H1 (cell line): ENCODE measurements around the gene WDR81. TPM values are rescaled to one million over a fixed set of nuclear protein-coding genes. Genes with fewer than 3 reads are reported as not detected.

Experiments used
- CTCF ChIA-PET: fragments of 300-600 bp; sonication (Branson Sonifier 250); formaldehyde crosslinking; loops from one replicate; lab custom pipeline; 2021; ENCODE audit not compliant: partially characterized antibody; lab: Charles Lee
- POLR2A ChIA-PET: fragments of 300-600 bp; sonication (Branson Sonifier 250); formaldehyde crosslinking; loops from one replicate; lab custom pipeline; 2021; ENCODE audit warnings: inconsistent platforms; ENCODE audit not compliant: partially characterized antibody; lab: Charles Lee
- DNase-seq, 2 experiments: peaks; one replicate each; pipeline versions ENCODE4 v3.0.0 to v3.0.0-alpha.2; 2010 to 2022; ENCODE audit warnings: low spot score in 2 of 2, low read depth in 1 of 2, mixed read lengths in 1 of 2
- FAIRE-seq: peaks from 2 replicates; lab custom pipeline; 2011; peaks lifted over from hg19 to GRCh38; lab: Jason Lieb, UNC
- H2AFZ ChIP-seq: 2 replicates; pipeline ENCODE4 v1.8.1; 2012; ENCODE audit warnings: low read length, inconsistent platforms
- H2AK5ac ChIP-seq: 2 replicates; pipeline ENCODE4 v1.6.1; 2013; ENCODE audit warnings: low read depth, low read length
- H2BK120ac ChIP-seq: replicated peaks from 2 replicates; pipeline ENCODE3; 2013; ENCODE audit warnings: low read depth, low read length, inconsistent platforms
- H2BK12ac ChIP-seq: 2 replicates; pipeline ENCODE4 v1.6.1; 2013; ENCODE audit warnings: low read depth, low read length
- H2BK15ac ChIP-seq: 2 replicates; pipeline ENCODE4 v1.6.1; 2013; ENCODE audit warnings: low read length
- H2BK20ac ChIP-seq: 2 replicates; pipeline ENCODE4 v1.6.1; 2013; ENCODE audit warnings: low read length
- H2BK5ac ChIP-seq: 2 replicates; pipeline ENCODE4 v1.6.1; 2013; ENCODE audit warnings: low read depth, low read length
- H3K14ac ChIP-seq: 2 replicates; pipeline ENCODE4 v1.6.1; 2013; ENCODE audit warnings: inconsistent platforms; ENCODE audit not compliant: insufficient read length
- H3K18ac ChIP-seq: 2 replicates; pipeline ENCODE4 v1.6.1; 2013; ENCODE audit warnings: low read length; ENCODE audit errors: extremely low read depth
- H3K23ac ChIP-seq: 2 replicates; pipeline ENCODE4 v1.6.1; 2013; ENCODE audit warnings: inconsistent platforms; ENCODE audit not compliant: insufficient read length
- H3K23me2 ChIP-seq: 2 replicates; pipeline ENCODE4 v1.6.1; 2013; ENCODE audit warnings: low read depth, low read length
- H3K27ac ChIP-seq: 2 replicates; pipeline ENCODE4 v1.6.1; 2011; ENCODE audit warnings: low read depth, low read length, inconsistent platforms
- H3K27me3 ChIP-seq, 4 experiments: replicated peaks in 1 of 4; 1 replicate in 1 of 4; 2 replicates in 3 of 4; pipeline versions ENCODE4 v1.6.1 to v1.8.1; 2011 to 2013; ENCODE audit warnings: low read length in 3 of 4, mild to moderate bottlenecking in 3 of 4, inconsistent platforms in 2 of 4, mixed read lengths in 2 of 4, moderate library complexity in 1 of 4; ENCODE audit not compliant: control insufficient read depth in 3 of 4, insufficient read depth in 3 of 4; ENCODE audit errors: extremely low read depth in 1 of 4
- H3K36me3 ChIP-seq, 4 experiments: 2 replicates each; pipeline versions ENCODE4 v1.6.1 to v1.8.1; 2011 to 2013; ENCODE audit warnings: mild to moderate bottlenecking in 4 of 4, low read length in 3 of 4, moderate library complexity in 2 of 4, control low read depth in 1 of 4, inconsistent platforms in 1 of 4; ENCODE audit not compliant: insufficient read depth in 4 of 4, control insufficient read depth in 2 of 4
- H3K4ac ChIP-seq: replicated peaks from 2 replicates; pipeline ENCODE3; 2013; ENCODE audit warnings: low read length, low read depth, mixed read lengths, inconsistent platforms; ENCODE audit not compliant: insufficient read length
- H3K4me1 ChIP-seq, 4 experiments: replicated peaks in 1 of 4; 1 replicate in 1 of 4; 2 replicates in 3 of 4; pipeline versions ENCODE4 v1.6.1 to v1.8.1; 2011 to 2013; ENCODE audit warnings: low read length in 3 of 4, inconsistent platforms in 2 of 4, mixed read lengths in 1 of 4; ENCODE audit not compliant: insufficient read depth in 4 of 4, control insufficient read depth in 3 of 4
- H3K4me2 ChIP-seq, 2 experiments: 2 replicates each; pipeline versions ENCODE4 v1.6.1 to v1.8.1; 2011 to 2013; ENCODE audit warnings: low read depth in 2 of 2, low read length in 2 of 2, control low read depth in 1 of 2, inconsistent platforms in 1 of 2, mild to moderate bottlenecking in 1 of 2; ENCODE audit not compliant: insufficient read depth in 1 of 2
- H3K4me3 ChIP-seq, 4 experiments: fragments of 200-600, 300-600 bp in 1 of 4; sonication (generic), shearing (Covaris generic), sonication (Bioruptor Twin) in 1 of 4; 2 replicates each; pipeline versions ENCODE4 v1.5.1 to v1.8.1; 2011 to 2016; ENCODE audit warnings: low read length in 4 of 4, low read depth in 3 of 4, control low read depth in 2 of 4, inconsistent platforms in 2 of 4, mild to moderate bottlenecking in 2 of 4, mixed read lengths in 1 of 4, moderate library complexity in 1 of 4; ENCODE audit not compliant: insufficient read depth in 2 of 4; ENCODE audit errors: extremely low read depth in 1 of 4
- H3K56ac ChIP-seq: replicated peaks from 2 replicates; pipeline ENCODE3; 2013; ENCODE audit warnings: low read depth, mild to moderate bottlenecking, mixed read lengths, low read length, inconsistent platforms; ENCODE audit not compliant: insufficient read length
- H3K79me1 ChIP-seq: 2 replicates; pipeline ENCODE4 v1.6.1; 2013; ENCODE audit warnings: low read depth, low read length, control low read depth
- H3K79me2 ChIP-seq, 2 experiments: 2 replicates each; pipeline versions ENCODE4 v1.6.1 to v1.8.1; 2012 to 2013; ENCODE audit warnings: low read length in 2 of 2, mild to moderate bottlenecking in 2 of 2, inconsistent platforms in 1 of 2; ENCODE audit not compliant: insufficient read depth in 2 of 2, control insufficient read depth in 1 of 2
- H3K9ac ChIP-seq, 4 experiments: replicated peaks in 1 of 4; 1 replicate in 1 of 4; 2 replicates in 3 of 4; pipeline versions ENCODE4 v1.6.1 to v1.8.1; 2011 to 2013; ENCODE audit warnings: low read depth in 3 of 4, low read length in 3 of 4, control low read depth in 2 of 4, mild to moderate bottlenecking in 2 of 4, moderate library complexity in 2 of 4, inconsistent platforms in 1 of 4; ENCODE audit errors: extremely low read depth in 1 of 4
- H3K9me3 ChIP-seq, 2 experiments: 2 replicates each; pipeline versions ENCODE4 v1.6.1 to v1.8.1; 2012 to 2013; ENCODE audit warnings: mild to moderate bottlenecking in 2 of 2, moderate library complexity in 2 of 2, control low read depth in 1 of 2, inconsistent platforms in 1 of 2, low read depth in 1 of 2, low read length in 1 of 2, mixed read lengths in 1 of 2; ENCODE audit not compliant: insufficient read depth in 2 of 2
- H4K20me1 ChIP-seq, 2 experiments: replicated peaks in 1 of 2; 2 replicates each; pipeline versions ENCODE3 to v1.8.1; 2011 to 2013; ENCODE audit warnings: inconsistent platforms in 2 of 2, low read length in 2 of 2, mild to moderate bottlenecking in 1 of 2; ENCODE audit not compliant: insufficient read depth in 2 of 2, control insufficient read depth in 1 of 2
- H4K5ac ChIP-seq: 2 replicates; pipeline ENCODE4 v1.6.1; 2013; ENCODE audit warnings: low read length, low read depth, mixed read lengths, inconsistent platforms; ENCODE audit not compliant: insufficient read length
- H4K8ac ChIP-seq: 2 replicates; pipeline ENCODE4 v1.8.0; 2013; ENCODE audit warnings: mild to moderate bottlenecking, moderate library complexity, low read length, inconsistent platforms; ENCODE audit not compliant: insufficient read depth; ENCODE audit errors: extremely low read depth
- H4K91ac ChIP-seq: replicated peaks from 2 replicates; pipeline ENCODE3; 2013; ENCODE audit warnings: low read length, mixed read lengths, inconsistent platforms; ENCODE audit not compliant: insufficient read length
- BRCA1 ChIP-seq: IDR thresholded peaks from 2 replicates; pipeline ENCODE4 v1.6.1; 2012; ENCODE audit warnings: low read depth, low read length, improper control_type of control experiment
- CBX8 ChIP-seq: fragments of 300-800, 300-1000 bp; sonication (generic); IDR thresholded peaks from 2 replicates; pipeline ENCODE4 v1.7.1; 2016; ENCODE audit warnings: low read depth, low read length, borderline replicate concordance
- GABPA ChIP-seq: IDR thresholded peaks from 2 replicates; pipeline ENCODE4 v1.6.1; 2011; ENCODE audit warnings: mild to moderate bottlenecking, low read length, moderate library complexity, borderline replicate concordance; ENCODE audit not compliant: insufficient read depth
- JUND ChIP-seq: IDR thresholded peaks from 2 replicates; pipeline ENCODE4 v1.6.1; 2011; ENCODE audit warnings: mild to moderate bottlenecking, improper control_type of control experiment, low read length
- MAX ChIP-seq: IDR thresholded peaks from 2 replicates; pipeline ENCODE4 v1.6.1; 2012; ENCODE audit warnings: inconsistent platforms
- POLR2AphosphoS5 ChIP-seq: IDR thresholded peaks from 2 replicates; pipeline ENCODE4 v1.6.1; 2011; ENCODE audit warnings: low read depth, low read length
- RFX5 ChIP-seq: IDR thresholded peaks from 2 replicates; pipeline ENCODE4 v1.6.1; 2011; ENCODE audit warnings: low read depth, low read length, improper control_type of control experiment, borderline replicate concordance
- SAP30 ChIP-seq: fragments of 300-600 bp; sonication (generic); IDR thresholded peaks from 2 replicates; pipeline ENCODE4 v1.7.1; 2012; ENCODE audit warnings: low read length, moderate library complexity, mild to moderate bottlenecking, inconsistent platforms; ENCODE audit not compliant: insufficient read depth, insufficient replicate concordance
- SIN3A ChIP-seq, 2 experiments: IDR thresholded peaks in 1 of 2; conservative IDR thresholded peaks in 1 of 2; 2 replicates each; pipeline ENCODE4 v1.6.1; 2011 to 2012; ENCODE audit warnings: low read length in 2 of 2, improper control_type of control experiment in 1 of 2, low read depth in 1 of 2, mild to moderate bottlenecking in 1 of 2
- SIX5 ChIP-seq: IDR thresholded peaks from 2 replicates; pipeline ENCODE4 v1.6.1; 2011; ENCODE audit warnings: mild to moderate bottlenecking, low read depth, low read length
- SP1 ChIP-seq: IDR thresholded peaks from 2 replicates; pipeline ENCODE4 v1.6.1; 2011; ENCODE audit warnings: low read depth, low read length
- SP4 ChIP-seq: IDR thresholded peaks from 2 replicates; pipeline ENCODE4 v1.6.1; 2012; ENCODE audit warnings: low read length, inconsistent platforms
- SRF ChIP-seq: IDR thresholded peaks from 2 replicates; pipeline ENCODE4 v1.6.1; 2011; ENCODE audit warnings: mild to moderate bottlenecking, low read depth, low read length, moderate library complexity
- SUZ12 ChIP-seq: fragments of 200-600 bp; sonication (generic); IDR thresholded peaks from 2 replicates; pipeline ENCODE4 v1.6.1; 2012; ENCODE audit warnings: mild to moderate bottlenecking, inconsistent platforms, low read length, moderate library complexity, mixed read lengths
- WGBS, 2 experiments: shearing (Covaris generic) in 1 of 2; methylation state at CpG; one replicate each; pipeline versions ENCODE4 v1.1.6 to v1.1.7; 2013 to 2015; ENCODE audit warnings: low lambda C conversion rate in 2 of 2, mixed read lengths in 2 of 2, inconsistent platforms in 1 of 2, low coverage in 1 of 2, missing lambda C conversion rate in 1 of 2; ENCODE audit not compliant: insufficient replicate concordance in 2 of 2, insufficient coverage in 1 of 2, insufficient read length in 1 of 2; ENCODE audit errors: extremely low coverage in 1 of 2, missing lambda C conversion rate in 1 of 2; 5-methylcytosine and 5-hydroxymethylcytosine counted together
- polyA plus RNA-seq, 7 experiments: library from polyadenylated mRNA; depleted of rRNA in 3 of 7; stranded (reverse) in 5 of 7; unstranded in 2 of 7; fragments of >200 nt in 5 of 7; fragments of 200-250 nt in 2 of 7; gene quantifications; 1 replicate in 5 of 7; 2 replicates in 1 of 7; 4 replicates in 1 of 7; pipeline versions ENCODE4 v1.2.1 to v1.2.3, GENCODE V29; 2011 to 2013; ENCODE audit warnings: missing spikeins in 2 of 7, mixed read lengths in 2 of 7
- total RNA-seq: library from RNA; stranded (reverse); fragmentation: NEBNext Ultra II Directional; extraction: Animal tissue kit (Norgen Biotek cat#: 25700); gene quantifications from 2 replicates; pipeline ENCODE4 v1.2.1, GENCODE V29; 2021

The WDR81 gene
- total and polyA plus RNA-seq, 2 of the 8 experiments (the other 6 are each of a cell fraction or from before 2014, with no cell fraction given): 9.1 to 12.3 TPM

DNA sequence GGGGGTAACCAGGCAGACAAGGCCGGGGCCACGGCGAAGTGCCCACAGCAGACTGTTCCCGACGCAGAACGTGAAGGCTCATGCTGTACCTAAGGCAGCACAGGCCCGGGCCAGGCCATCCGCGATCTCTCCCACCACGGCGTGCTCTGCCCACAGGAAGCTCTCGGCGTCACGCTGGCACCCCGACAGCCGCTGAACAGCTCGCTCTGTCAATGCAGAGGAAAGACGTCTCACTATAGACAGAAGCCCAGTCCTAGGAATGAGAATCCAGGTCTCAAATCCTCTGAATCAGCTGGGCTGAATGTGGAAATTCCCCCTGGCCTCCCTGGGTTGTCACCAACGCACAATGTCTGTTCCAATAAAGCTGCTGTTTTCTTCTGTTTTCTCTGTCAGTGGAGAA is 58.8 kb downstream of the WDR81 start:
- H3K9ac ChIP-seq: no peak overlapping the region
- H2BK12ac ChIP-seq: no peak overlapping the region
- FAIRE-seq: no peak
- WGBS, 2 experiments: 89% methylated on average over 19 of the region's 19 CpGs; no CpG with 5 or more reads in 1 of the 2 experiments
- H2BK20ac ChIP-seq: no peak overlapping the region
- no peaks in the 10 kb centered on the region for H3K79me2 ChIP-seq
- no peak overlapping the region for H2AFZ ChIP-seq
- H3K23me2 ChIP-seq: no peaks in the 10 kb centered on the region
- DNase-seq: no peak
- H3K18ac ChIP-seq: no peak overlapping the region
- no peaks in the 10 kb centered on the region for H3K79me1 ChIP-seq
- H3K36me3 ChIP-seq: peaks cover 13 to 46% (median 29%) of the 10 kb centered on the region in 4 experiments
- no peak overlapping the region for H2AK5ac ChIP-seq
- no peak overlapping the region for H3K56ac ChIP-seq
- no peak overlapping the region for H3K4me2 ChIP-seq
- H2BK120ac ChIP-seq: no peak overlapping the region
- peaks cover 3 to 4% of the 10 kb centered on the region in 2 experiments for H4K20me1 ChIP-seq
- no peak overlapping the region for H3K27ac ChIP-seq
- H4K5ac ChIP-seq: no peak overlapping the region
- no peak for TF ChIP-seq SIX5
- TF ChIP-seq RFX5: no peak
- no peak for TF ChIP-seq JUND
- TF ChIP-seq SP4: no peak
- no peak for TF ChIP-seq SP1
- no peak for TF ChIP-seq SRF
- TF ChIP-seq SIN3A (conservative IDR thresholded peaks at IDR 0.05 in 1 of 2, IDR thresholded peaks at IDR 0.05 in 1 of 2; ENCODE audit: low read depth in 1 of 2, low read length in 2 of 2): no peak
- no peak for TF ChIP-seq MAX
- no peak for TF ChIP-seq BRCA1
- TF ChIP-seq GABPA: no peak
- TF ChIP-seq SAP30: no peak
- no peak for TF ChIP-seq CBX8
- no peak for TF ChIP-seq POLR2AphosphoS5
- TF ChIP-seq SUZ12: no peak
- TF ChIP-seq, all 59 proteins: peak for 0
- H4K91ac ChIP-seq: no peak overlapping the region
- H2BK15ac ChIP-seq: no peak overlapping the region
- H4K8ac ChIP-seq: no peak overlapping the region
- no peak overlapping the region for H3K4me3 ChIP-seq
- no peak overlapping the region for H3K14ac ChIP-seq
- no peak overlapping the region for H2BK5ac ChIP-seq
- H3K9me3 ChIP-seq: no peaks in the 10 kb centered on the region
- H3K23ac ChIP-seq: no peak overlapping the region
- ChIA-PET CTCF (interaction anchor here (0.6 to 8.1 kb wide), 28 partner anchors 9 to 459 kb away, joined by 3 to 117 read pairs (median 6); partner anchors contain the start of genes SERPINF1 and WDR81), POLR2A (interaction anchor here (1.0 to 2.6 kb wide), 7 partner anchors 8 to 66 kb away, joined by 3 to 13 read pairs (median 4); partner anchors contain the start of gene SERPINF1)
- H3K4me1 ChIP-seq: no peaks in the 10 kb centered on the region
- H3K4ac ChIP-seq: no peak overlapping the region
- no peaks in the 10 kb centered on the region for H3K27me3 ChIP-seq
